Stomach smooth muscle (tissue), 2 donors: ENCODE results near the gene PPP2R5C.

ENCODE experiments used
- H3K27ac ChIP-seq: one replicate; pipeline ENCODE4 v1.7.0; 2013; ENCODE audit warnings: mild to moderate bottlenecking, low read length, inconsistent platforms
- H3K27me3 ChIP-seq, 2 donors: one replicate each; pipeline ENCODE4 v1.7.0; 2013; ENCODE audit warnings: low read length in 2 of 2; ENCODE audit not compliant: insufficient read depth in 2 of 2, control insufficient read depth in 1 of 2
- H3K36me3 ChIP-seq, 2 donors: one replicate each; pipeline ENCODE4 v1.7.0; 2013; ENCODE audit warnings: low read length in 2 of 2; ENCODE audit not compliant: control insufficient read depth in 2 of 2, insufficient read depth in 2 of 2
- H3K4me1 ChIP-seq: one replicate; pipeline ENCODE4 v1.7.0; 2013; ENCODE audit warnings: low read length; ENCODE audit not compliant: control insufficient read depth, insufficient read depth
- H3K4me3 ChIP-seq, 2 donors: one replicate each; pipeline ENCODE4 v1.7.0; 2013; ENCODE audit warnings: low read length in 2 of 2
- H3K9ac ChIP-seq, 2 donors: one replicate each; pipeline ENCODE4 v1.7.0; 2013; ENCODE audit warnings: low read length in 2 of 2, mild to moderate bottlenecking in 1 of 2
- H3K9me3 ChIP-seq, 2 donors: one replicate each; pipeline ENCODE4 v1.7.0; 2013; ENCODE audit warnings: low read length in 2 of 2; ENCODE audit not compliant: control insufficient read depth in 2 of 2
- donor health status: healthy.
- donor health status: Pancreatic carcinoma.

PPP2R5C gene

DNA sequence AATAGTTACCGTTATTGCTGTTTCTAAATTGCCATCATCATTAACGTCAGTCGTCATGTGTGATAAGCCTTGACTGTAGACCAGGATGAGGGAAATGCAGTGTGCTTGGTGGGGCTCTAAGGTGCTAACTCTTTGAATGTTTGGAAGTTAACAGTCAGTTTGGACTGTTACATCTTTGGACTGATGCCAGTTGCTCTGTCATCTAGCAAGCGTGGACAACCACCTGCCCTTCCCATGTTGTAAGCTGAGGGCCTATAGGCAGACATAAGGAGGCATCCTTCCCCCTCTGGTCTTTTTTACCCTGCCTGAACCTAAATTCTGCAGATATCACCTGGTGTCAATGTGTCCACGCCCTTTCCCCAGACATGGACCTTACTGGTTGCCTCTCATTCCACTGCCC lies 94.4 kb downstream of the PPP2R5C start:
- H3K27me3 ChIP-seq: no peaks in the 10 kb centered on the region
- peaks cover 9% of the 10 kb centered on the region in 2 donors for H3K36me3 ChIP-seq
- peaks cover 28% of the 10 kb centered on the region for H3K4me1 ChIP-seq
- H3K9me3 ChIP-seq: no peaks in the 10 kb centered on the region
- H3K4me3 ChIP-seq: no peak overlapping the region
- H3K27ac ChIP-seq: no peak overlapping the region
- no peak overlapping the region for H3K9ac ChIP-seq

DNA sequence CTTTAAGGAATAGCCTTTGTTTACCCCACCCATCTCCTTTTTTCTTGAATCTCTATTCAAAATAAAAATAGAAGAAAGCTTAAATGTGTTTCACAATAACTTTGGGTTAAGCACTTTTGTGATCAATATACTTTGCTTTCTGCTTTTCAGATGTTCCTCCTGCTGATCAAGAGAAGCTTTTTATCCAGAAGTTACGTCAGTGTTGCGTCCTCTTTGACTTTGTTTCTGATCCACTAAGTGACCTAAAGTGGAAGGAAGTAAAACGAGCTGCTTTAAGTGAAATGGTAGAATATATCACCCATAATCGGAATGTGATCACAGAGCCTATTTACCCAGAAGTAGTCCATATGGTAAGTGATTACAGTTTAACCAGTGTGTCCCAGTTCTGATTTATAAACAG lies 95.0 kb downstream of the PPP2R5C start:
- H3K4me3 ChIP-seq: no peak overlapping the region
- no peak overlapping the region for H3K27ac ChIP-seq
- no peaks in the 10 kb centered on the region for H3K9me3 ChIP-seq
- H3K9ac ChIP-seq: no peak overlapping the region
- H3K27me3 ChIP-seq: no peaks in the 10 kb centered on the region
- H3K4me1 ChIP-seq: peaks cover 23% of the 10 kb centered on the region
- H3K36me3 ChIP-seq: peaks cover 9% of the 10 kb centered on the region in 2 donors

DNA sequence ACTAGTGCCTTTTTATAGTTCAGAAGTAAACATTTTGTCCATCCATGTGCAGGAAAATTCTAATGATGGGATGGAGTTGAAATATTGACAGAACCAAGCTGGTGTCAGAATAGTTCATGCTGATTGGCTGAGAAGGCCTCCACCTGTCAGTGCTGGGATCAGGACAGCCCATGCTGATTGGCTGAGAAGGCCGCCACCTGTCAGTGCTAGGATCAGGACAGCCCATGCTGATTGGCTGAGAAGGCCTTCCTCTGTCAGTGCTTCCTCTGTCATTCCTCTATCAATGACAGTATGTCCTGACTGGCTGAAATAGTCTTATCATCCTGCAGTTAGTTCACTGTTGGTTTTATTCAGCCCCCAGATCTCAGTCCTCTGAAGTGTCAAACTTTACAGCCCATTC lies 95.7 kb downstream of the PPP2R5C start:
- Histone ChIP-seq H3K36me3 (peaks cover 9% of the 10 kb centered on the region in 2 donors), H3K9me3 (no peaks in the 10 kb centered on the region), H3K4me3 (no peak overlapping the region), H3K27ac (no peak overlapping the region), H3K9ac (no peak overlapping the region), H3K27me3 (no peaks in the 10 kb centered on the region), H3K4me1 (peaks cover 21% of the 10 kb centered on the region)

DNA sequence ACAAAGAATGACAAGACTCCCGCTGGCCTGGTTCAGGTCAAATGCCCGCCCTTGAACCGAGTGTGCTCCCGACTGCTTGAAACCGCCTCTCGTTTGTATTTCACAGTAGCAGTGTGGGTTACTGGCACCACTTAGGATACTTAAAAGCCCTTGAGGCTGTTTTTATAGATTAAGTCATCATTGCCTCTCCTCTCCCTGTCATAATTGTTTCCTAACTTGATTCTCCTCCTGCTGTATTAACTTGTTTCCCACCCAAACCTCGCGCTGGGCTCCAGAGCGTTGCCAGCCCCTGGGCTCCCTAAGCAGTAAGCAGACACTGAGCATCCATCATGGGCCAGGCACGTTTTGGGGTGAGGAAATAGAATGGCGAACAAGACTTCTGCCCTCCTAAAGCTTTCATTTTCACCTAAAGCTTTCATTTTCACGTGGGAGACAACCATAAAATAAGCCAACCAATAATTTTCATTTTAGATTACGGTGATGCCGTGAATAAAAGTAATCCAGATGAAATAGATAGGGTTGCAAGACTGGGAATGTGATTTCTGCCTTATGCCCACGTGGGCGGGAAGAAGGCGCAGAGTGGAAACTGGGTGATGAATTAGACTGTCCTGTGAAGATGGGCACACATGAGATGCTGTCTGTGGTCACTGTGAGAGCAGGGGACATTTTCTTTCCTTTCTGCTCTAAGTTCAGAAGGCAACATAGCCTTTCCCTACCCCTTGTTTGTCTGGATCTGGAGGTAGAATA lies 97.5 kb downstream of the PPP2R5C start:
- peaks cover 9 to 11% of the 10 kb centered on the region in 2 donors for H3K36me3 ChIP-seq
- H3K4me3 ChIP-seq: no peak overlapping the region
- H3K9me3 ChIP-seq: no peaks in the 10 kb centered on the region
- H3K27me3 ChIP-seq: no peaks in the 10 kb centered on the region
- no peak overlapping the region for H3K9ac ChIP-seq
- H3K27ac ChIP-seq: no peak overlapping the region
- peaks cover 18% of the 10 kb centered on the region for H3K4me1 ChIP-seq

DNA sequence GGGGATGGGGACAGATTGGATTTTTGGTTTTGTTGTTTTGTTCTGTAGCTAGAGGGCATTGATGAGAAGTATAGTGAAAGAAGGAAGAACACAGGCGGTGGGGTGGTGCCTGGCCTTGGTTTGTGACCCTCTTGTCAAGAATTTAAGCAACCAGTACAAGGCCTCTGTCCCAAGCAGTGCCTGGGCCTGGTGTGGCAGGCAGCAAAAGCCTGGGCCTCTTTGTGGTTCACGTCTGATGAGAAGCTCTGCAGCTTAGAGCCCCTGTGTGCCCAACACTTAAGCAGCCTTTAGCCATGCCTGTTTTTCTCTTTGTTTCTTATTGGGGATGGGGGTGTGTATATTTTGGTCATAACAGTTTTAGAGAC lies 98.0 kb downstream of the PPP2R5C start:
- Histone ChIP-seq H3K9me3 (no peaks in the 10 kb centered on the region), H3K27ac (no peak overlapping the region), H3K36me3 (peaks cover 13 to 14% of the 10 kb centered on the region in 2 donors), H3K9ac (no peak overlapping the region), H3K27me3 (no peaks in the 10 kb centered on the region), H3K4me1 (peaks cover 12% of the 10 kb centered on the region), H3K4me3 (no peak overlapping the region)

DNA sequence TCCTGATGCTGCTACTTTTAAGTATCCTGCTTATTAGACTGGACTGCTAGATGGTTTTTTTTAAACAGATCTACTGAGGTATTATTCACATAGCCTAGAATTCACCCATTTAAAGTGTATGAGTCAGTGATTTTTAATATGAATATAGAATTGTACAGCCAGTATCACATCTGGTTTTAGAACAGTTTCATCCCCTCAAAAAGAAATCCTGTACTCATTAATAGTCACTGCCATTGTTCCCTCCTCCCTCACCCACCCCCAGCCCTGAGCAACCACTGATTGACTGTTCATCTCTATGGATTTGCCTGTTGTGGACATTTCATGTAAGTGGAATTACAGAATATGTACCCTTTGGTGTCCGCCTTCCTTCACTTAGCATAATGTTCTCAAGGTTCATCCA lies 98.4 kb downstream of the PPP2R5C start:
- Histone ChIP-seq H3K27me3 (no peaks in the 10 kb centered on the region), H3K9ac (no peak overlapping the region), H3K4me3 (no peak overlapping the region), H3K4me1 (peaks cover 12% of the 10 kb centered on the region), H3K27ac (no peak overlapping the region), H3K9me3 (no peaks in the 10 kb centered on the region), H3K36me3 (peaks cover 13 to 14% of the 10 kb centered on the region in 2 donors)

DNA sequence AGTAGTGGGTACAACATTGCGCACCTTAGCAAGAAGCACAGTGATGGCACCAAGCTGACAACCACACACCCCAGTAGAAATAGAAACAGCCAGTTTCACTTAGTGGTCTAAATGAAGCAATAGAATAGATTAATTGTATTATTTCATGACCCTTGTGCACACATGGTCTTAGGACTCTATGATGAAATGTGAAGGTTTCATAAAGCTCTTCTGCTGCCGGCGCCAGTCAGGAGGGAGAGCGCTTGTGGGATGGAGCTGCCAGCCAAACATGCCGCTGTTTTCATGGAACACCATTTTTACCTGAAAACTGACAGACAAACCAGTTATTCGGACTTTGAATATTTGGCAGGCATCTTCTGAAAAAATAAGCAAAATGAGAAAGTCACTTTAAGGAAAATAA lies 100.0 kb downstream of the PPP2R5C start:
- Histone ChIP-seq H3K4me3 (no peak overlapping the region), H3K27ac (no peak overlapping the region), H3K4me1 (peaks cover 6% of the 10 kb centered on the region), H3K36me3 (peaks cover 13 to 14% of the 10 kb centered on the region in 2 donors), H3K27me3 (no peaks in the 10 kb centered on the region), H3K9me3 (no peaks in the 10 kb centered on the region), H3K9ac (no peak overlapping the region)

DNA sequence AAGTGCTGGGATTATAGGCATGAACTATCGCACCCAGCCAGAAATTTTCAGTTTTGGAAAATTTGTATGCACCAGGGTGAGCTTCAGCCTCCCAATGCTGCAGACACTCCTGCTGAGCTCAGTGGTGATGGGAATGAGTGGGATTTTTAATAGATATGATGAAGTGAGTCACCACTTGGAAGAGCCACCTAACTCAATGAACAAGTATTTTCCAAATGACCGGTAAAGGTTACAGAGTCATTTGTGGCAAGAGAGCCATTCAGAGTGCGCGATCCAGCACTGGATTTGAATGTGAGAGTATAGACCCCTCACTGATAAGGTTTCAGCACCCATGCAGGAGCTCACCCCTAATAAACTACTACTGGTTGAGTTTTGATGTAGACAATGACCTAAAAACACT lies 100.7 kb downstream of the PPP2R5C start:
- Histone ChIP-seq H3K27ac (no peak overlapping the region), H3K36me3 (peaks cover 12 to 13% of the 10 kb centered on the region in 2 donors), H3K9ac (no peak overlapping the region)

DNA sequence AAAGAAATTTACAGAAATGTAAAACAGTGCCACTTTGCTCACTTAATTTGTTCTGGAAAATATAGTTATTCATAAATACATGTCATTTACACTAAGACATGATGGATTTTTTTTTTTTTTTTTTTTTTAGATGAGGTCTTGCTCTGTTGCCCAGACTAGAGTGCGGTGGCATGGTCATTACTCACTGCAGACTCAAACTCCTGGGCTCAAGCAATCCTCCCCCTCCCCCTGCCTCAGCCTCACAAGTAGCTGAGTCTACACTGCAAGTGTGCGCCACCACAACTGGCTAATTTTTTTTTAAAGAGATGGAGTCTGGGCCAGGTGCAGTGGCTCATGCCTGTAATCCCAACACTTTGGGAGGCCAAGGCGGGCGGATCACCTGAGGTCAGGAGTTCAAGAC lies 101.2 kb downstream of the PPP2R5C start:
- Histone ChIP-seq H3K36me3 (peaks cover 7 to 8% of the 10 kb centered on the region in 2 donors), H3K4me1 (peaks cover 7% of the 10 kb centered on the region), H3K27ac (no peak overlapping the region), H3K9ac (no peak overlapping the region), H3K9me3 (no peaks in the 10 kb centered on the region), H3K4me3 (no peak overlapping the region), H3K27me3 (no peaks in the 10 kb centered on the region)

More for the DNA sequence above, 100.7 kb downstream of the PPP2R5C start:
- H3K4me1 ChIP-seq: peaks cover 6% of the 10 kb centered on the region
- H3K27me3 ChIP-seq: no peaks in the 10 kb centered on the region
- H3K4me3 ChIP-seq: no peak overlapping the region
- no peaks in the 10 kb centered on the region for H3K9me3 ChIP-seq

DNA sequence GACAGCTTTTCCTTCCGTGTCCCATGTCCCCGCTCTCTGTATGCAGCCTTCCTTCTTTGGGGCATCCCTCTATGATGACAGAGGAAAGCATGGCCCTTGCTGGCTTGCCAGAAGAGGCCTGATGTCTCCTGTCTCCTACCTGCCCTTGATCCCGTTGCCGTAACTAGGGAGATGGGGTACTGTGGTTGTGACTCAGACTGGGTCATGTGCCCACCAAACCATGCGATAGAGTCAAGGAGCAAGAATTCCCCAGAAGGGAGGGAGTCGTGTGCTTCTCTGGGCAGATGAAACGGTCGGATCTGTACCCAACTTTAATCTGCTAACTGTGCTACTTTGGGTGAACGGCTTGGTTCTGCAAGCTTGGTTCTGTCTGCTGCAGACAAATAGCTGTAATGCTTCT lies 103.8 kb downstream of the PPP2R5C start:
- peaks cover 9% of the 10 kb centered on the region for H3K4me1 ChIP-seq
- H3K9ac ChIP-seq: no peak overlapping the region
- no peak overlapping the region for H3K4me3 ChIP-seq
- peaks cover 4 to 5% of the 10 kb centered on the region in 2 donors for H3K36me3 ChIP-seq
- no peak overlapping the region for H3K27ac ChIP-seq
- no peaks in the 10 kb centered on the region for H3K27me3 ChIP-seq
- no peaks in the 10 kb centered on the region for H3K9me3 ChIP-seq

DNA sequence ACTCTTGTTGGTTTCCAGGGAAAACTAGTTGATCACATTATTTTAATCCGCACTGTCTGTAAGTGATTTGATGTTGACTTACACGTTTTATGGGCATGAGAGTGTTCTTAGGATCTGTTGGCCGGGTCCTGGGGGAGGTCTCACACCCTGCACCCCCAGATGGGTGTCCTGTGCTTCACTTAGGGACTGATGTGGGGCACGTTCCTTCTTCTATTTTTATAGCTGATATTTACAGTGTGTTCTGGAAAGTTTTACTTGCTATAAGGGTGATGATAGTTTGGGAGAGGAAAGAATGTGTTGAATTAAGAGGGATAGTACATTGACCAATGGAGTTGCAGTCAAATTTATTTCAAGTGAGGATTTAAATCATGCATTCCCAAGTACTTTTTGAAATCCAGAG lies 106.3 kb downstream of the PPP2R5C start:
- H3K27ac ChIP-seq: no peak overlapping the region
- H3K27me3 ChIP-seq: no peaks in the 10 kb centered on the region
- H3K4me1 ChIP-seq: peaks cover 5% of the 10 kb centered on the region

More for the DNA sequence above, 106.3 kb downstream of the PPP2R5C start:
- Histone ChIP-seq H3K9ac (no peak overlapping the region), H3K4me3 (no peak overlapping the region), H3K36me3 (peaks cover 4 to 5% of the 10 kb centered on the region in 2 donors), H3K9me3 (no peaks in the 10 kb centered on the region)
